Measurements from ENCODE around the gene ATP9B.

ATP9B gene

DNA sequence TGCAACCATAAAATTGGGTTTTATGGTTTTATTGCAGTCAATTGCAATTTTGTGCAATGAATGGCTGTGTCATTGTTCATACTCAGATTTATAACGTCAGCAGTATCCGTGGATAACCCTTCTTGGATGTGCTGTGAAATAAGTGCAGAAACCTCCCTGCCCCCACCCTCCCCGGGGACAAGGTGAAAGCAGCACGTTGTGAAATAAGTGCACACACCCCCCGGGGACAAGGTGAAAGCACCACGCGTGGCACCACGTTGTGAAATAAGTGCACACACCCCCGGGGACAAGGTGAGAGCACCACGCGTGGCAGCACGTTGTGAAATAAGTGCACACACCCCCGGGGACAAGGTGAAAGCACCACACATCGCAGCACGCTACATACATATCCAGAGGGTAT is 232.9 kb downstream of the ATP9B start:
- DNase-seq (ENCODE audit: insufficient read length, low spot score) (no peak), FAIRE-seq (no peak)
- no peak for TF ChIP-seq PAX5 (IDR thresholded peaks at IDR 0.05; ENCODE audit: insufficient read depth, low read length, severe bottlenecking)
- TF ChIP-seq TAF1 (IDR thresholded peaks at IDR 0.05; ENCODE audit: low read depth, low read length) = no peak
- TF ChIP-seq POLR2AphosphoS5 (IDR thresholded peaks at IDR 0.05; ENCODE audit: low read depth, low read length) = no peak
- TF ChIP-seq POU2F2 (IDR thresholded peaks at IDR 0.05; ENCODE audit: low read depth, low read length) = no peak
- TF ChIP-seq POLR2A (IDR thresholded peaks at IDR 0.05; ENCODE audit: low read depth, low read length) = no peak
- no peak for TF ChIP-seq SPI1 (IDR thresholded peaks at IDR 0.05; ENCODE audit: low read depth, low read length)

DNA sequence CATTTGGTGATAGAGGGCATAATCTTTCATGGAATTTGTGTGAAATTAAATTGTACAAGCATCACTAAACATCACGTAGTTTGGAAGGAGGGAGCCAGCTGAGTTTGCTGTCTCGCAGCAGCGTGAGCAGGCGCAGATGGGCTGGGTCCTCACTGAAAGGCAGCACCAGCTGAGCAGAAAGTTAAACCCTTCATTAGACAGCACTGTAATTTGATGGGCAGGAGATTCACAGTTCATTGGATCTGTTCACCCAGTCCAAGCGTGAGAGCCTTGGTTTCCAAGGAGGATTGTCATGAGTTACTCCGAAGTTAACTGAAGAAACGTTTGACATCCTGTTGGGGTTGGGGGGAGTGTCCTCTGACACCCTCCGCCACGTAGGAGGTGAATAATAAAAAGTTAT is 236.7 kb downstream of the ATP9B start:
- TF ChIP-seq POU2F2 (IDR thresholded peaks at IDR 0.05; ENCODE audit: low read depth, low read length) = no peak
- TF ChIP-seq POLR2AphosphoS5 (IDR thresholded peaks at IDR 0.05; ENCODE audit: low read depth, low read length) = no peak
- no peak for TF ChIP-seq TAF1 (IDR thresholded peaks at IDR 0.05; ENCODE audit: low read depth, low read length)
- TF ChIP-seq SPI1 (IDR thresholded peaks at IDR 0.05; ENCODE audit: low read depth, low read length) = no peak
- TF ChIP-seq PAX5 (IDR thresholded peaks at IDR 0.05; ENCODE audit: insufficient read depth, low read length, severe bottlenecking) = no peak
- no peak for TF ChIP-seq POLR2A (IDR thresholded peaks at IDR 0.05; ENCODE audit: low read depth, low read length)
- FAIRE-seq (no peak), DNase-seq (ENCODE audit: insufficient read length, low spot score) (no peak)

DNA sequence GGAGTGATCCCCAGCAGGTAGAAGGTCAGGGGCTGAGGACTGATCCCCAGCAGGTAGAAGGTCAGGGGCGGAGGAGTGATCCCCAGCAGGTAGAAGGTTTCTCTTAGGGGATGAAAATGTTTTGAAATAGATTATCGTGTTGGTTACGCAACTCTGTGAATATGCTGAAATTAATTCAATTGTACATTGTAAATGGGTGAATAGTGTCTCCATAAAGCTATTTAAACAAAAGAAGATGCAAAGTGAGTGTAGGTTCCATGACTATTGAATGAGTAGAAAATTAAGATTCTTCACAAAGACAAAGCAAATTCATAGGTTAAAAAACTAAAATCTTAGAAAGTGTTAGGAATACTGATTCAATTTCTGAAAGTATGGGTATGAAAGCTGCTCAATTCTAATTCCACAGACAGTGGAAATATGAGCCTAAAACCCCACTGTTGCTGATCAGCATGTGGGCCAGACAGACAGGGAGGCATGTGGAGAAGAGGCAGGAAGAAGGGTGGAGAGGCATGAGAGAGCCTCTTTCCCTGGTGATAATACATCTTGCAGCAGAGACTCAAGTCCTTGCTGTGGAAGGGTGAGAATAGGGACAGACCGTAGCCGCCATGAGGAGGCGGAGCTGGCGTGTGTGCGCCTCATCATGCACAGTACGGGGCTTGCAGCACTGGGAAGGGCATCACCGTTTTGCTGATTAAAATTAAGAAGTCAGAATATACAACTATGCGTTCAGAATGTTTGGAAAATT is 240.6 kb downstream of the ATP9B start:
- FAIRE-seq (no peak), DNase-seq (ENCODE audit: insufficient read length, low spot score) (no peak)
- TF ChIP-seq PAX5 (IDR thresholded peaks at IDR 0.05; ENCODE audit: insufficient read depth, low read length, severe bottlenecking) (no peak), TAF1 (IDR thresholded peaks at IDR 0.05; ENCODE audit: low read depth, low read length) (no peak), SPI1 (IDR thresholded peaks at IDR 0.05; ENCODE audit: low read depth, low read length) (no peak), POLR2A (IDR thresholded peaks at IDR 0.05; ENCODE audit: low read depth, low read length) (no peak), POU2F2 (IDR thresholded peaks at IDR 0.05; ENCODE audit: low read depth, low read length) (no peak), POLR2AphosphoS5 (IDR thresholded peaks at IDR 0.05; ENCODE audit: low read depth, low read length) (no peak)

DNA sequence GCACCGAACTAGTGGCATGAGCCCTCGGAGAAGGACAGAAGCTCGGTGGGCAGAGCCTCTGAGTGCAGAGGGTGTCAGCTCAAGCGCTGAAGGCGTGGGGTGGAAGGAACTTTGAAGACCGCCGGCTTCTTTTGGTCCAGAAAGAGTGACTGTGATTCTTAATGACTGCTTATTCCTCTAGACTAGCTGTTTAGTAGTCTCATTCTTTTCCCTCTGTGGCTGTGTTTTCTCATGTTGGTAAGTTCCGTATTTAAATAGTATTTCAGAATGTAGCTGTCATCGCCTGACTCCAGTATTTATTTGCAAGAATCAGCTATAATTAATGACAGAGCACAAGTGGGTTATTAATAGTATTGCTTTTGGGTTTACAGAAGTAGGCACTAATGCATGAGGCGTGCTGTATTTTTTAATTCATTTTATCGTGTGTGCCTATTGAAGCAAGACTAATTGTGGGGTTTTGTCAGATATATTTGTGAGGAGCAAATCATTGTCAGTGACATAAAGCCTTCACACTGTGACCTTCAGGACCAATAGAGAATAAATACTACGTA is 245.7 kb downstream of the ATP9B start:
- FAIRE-seq (no peak), DNase-seq (ENCODE audit: insufficient read length, low spot score) (no peak)
- TF ChIP-seq PAX5 (IDR thresholded peaks at IDR 0.05; ENCODE audit: insufficient read depth, low read length, severe bottlenecking) (no peak), POU2F2 (IDR thresholded peaks at IDR 0.05; ENCODE audit: low read depth, low read length) (no peak)

DNA sequence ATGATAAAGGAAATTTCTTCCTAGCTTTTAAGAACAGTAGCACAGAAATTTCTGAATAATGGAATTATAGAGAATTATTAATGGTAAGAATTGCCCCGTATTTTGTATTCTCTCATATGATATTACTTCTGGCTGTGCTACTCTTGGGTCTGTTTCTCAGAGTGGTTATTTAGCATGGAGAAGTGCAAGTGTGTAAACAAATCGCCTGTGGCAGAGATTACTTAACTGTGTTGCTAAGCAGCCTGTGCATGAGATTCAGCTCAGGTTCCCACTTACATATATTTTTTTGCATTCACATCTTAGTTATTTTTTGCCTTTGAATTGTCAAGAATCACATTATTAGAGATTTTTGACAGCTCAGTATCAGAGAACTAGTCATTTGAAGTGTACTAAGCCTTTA is 246.4 kb downstream of the ATP9B start:
- no peak for TF ChIP-seq POLR2AphosphoS5 (IDR thresholded peaks at IDR 0.05; ENCODE audit: low read depth, low read length)
- no peak for TF ChIP-seq SPI1 (IDR thresholded peaks at IDR 0.05; ENCODE audit: low read depth, low read length)
- TF ChIP-seq POLR2A (IDR thresholded peaks at IDR 0.05; ENCODE audit: low read depth, low read length) = no peak
- no peak for TF ChIP-seq POU2F2 (IDR thresholded peaks at IDR 0.05; ENCODE audit: low read depth, low read length)
- TF ChIP-seq TAF1 (IDR thresholded peaks at IDR 0.05; ENCODE audit: low read depth, low read length) = no peak
- FAIRE-seq (no peak), DNase-seq (ENCODE audit: insufficient read length, low spot score) (no peak)

DNA sequence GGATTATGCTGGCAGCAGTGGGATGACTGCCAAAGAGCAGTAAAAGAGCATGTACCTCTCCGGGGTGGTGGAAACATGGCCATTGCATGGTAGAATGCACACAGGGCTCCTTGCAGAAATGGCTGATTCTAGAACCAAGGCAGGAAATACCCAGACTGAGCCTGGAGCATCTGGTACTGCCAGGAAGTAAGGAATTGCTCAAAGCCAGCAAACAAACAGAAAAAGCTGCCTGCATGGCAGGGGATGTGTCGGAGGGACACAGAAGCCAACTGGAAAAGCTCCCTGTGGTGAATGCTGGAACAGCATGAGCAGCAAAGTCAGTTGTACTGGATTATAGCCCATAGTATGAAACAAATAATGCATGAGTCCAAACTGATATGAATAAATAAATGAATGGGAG is 248.5 kb downstream of the ATP9B start:
- TF ChIP-seq TAF1 (IDR thresholded peaks at IDR 0.05; ENCODE audit: low read depth, low read length) (no peak), POLR2A (IDR thresholded peaks at IDR 0.05; ENCODE audit: low read depth, low read length) (no peak), POLR2AphosphoS5 (IDR thresholded peaks at IDR 0.05; ENCODE audit: low read depth, low read length) (no peak), PAX5 (IDR thresholded peaks at IDR 0.05; ENCODE audit: insufficient read depth, low read length, severe bottlenecking) (no peak), SPI1 (IDR thresholded peaks at IDR 0.05; ENCODE audit: low read depth, low read length) (no peak), POU2F2 (IDR thresholded peaks at IDR 0.05; ENCODE audit: low read depth, low read length) (no peak)
- FAIRE-seq = no peak
- no peak for DNase-seq (ENCODE audit: insufficient read length, low spot score)

DNA sequence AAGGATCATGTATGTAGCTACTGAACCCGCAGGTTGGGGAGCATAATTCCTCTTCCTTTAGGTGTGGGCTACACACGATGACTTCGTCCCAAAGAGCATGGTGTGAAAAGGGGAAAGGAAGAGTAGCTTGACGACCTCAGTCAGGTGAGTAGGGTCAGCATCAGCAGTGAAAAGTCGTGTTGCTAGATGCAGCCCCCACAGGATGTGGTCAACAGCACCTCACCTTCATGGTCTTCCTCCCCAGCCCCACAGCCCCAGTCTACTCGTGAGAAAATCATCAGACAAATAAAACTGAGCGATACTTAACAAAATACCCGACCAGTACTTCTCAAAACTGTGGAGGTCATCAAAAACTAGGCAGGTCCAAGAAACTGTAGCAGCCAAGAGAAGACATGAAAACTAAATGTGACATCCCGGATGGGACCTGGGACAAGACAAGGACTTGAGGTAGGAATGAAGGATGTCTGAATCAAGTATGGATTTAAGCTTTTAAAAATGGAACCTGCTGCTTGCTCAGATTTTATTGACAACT is 249.0 kb downstream of the ATP9B start:
- peak; percentile 16 for FAIRE-seq
- DNase-seq (ENCODE audit: insufficient read length, low spot score) = no peak
- TF ChIP-seq PAX5 (IDR thresholded peaks at IDR 0.05; ENCODE audit: insufficient read depth, low read length, severe bottlenecking) = no peak
- TF ChIP-seq POLR2AphosphoS5 (IDR thresholded peaks at IDR 0.05; ENCODE audit: low read depth, low read length) = no peak
- no peak for TF ChIP-seq SPI1 (IDR thresholded peaks at IDR 0.05; ENCODE audit: low read depth, low read length)
- TF ChIP-seq POLR2A (IDR thresholded peaks at IDR 0.05; ENCODE audit: low read depth, low read length) = no peak
- no peak for TF ChIP-seq TAF1 (IDR thresholded peaks at IDR 0.05; ENCODE audit: low read depth, low read length)

DNA sequence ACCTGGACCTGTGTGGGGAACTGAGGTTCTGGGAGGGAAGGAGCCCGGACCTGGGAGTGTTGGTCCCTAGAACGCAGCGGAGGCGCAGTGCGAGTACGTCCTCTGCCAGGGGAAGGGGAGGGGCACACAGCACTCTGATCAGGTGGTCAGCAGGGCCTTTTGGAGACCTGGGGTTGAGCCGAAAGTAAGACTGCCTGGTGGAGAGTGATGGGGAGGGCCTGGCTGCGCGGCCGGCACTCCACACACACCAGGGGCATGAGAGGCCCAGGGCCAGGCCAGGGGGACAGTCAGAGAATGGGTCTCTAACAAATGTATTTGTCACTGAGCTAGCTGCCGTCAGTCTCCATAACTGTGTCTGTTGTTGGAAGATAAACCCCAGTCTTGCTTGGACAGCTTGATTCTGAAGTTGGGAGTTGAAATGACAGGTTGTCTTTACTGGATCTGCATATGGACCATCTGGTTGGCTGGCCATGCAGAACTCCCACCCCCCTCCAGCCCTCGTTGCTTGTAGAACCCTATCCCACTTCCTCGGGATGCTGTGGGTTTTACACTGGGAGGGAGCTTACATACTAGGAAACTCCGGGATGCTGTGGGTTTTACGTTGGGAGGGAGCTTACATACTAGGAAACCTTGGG is 251.1 kb downstream of the ATP9B start:
- FAIRE-seq (no peak), DNase-seq (ENCODE audit: insufficient read length, low spot score) (no peak)
- no peak for TF ChIP-seq PAX5 (IDR thresholded peaks at IDR 0.05; ENCODE audit: insufficient read depth, low read length, severe bottlenecking)
- TF ChIP-seq POLR2AphosphoS5 (IDR thresholded peaks at IDR 0.05; ENCODE audit: low read depth, low read length) = no peak
- no peak for TF ChIP-seq SPI1 (IDR thresholded peaks at IDR 0.05; ENCODE audit: low read depth, low read length)
- TF ChIP-seq TAF1 (IDR thresholded peaks at IDR 0.05; ENCODE audit: low read depth, low read length) = no peak
- TF ChIP-seq POU2F2 (IDR thresholded peaks at IDR 0.05; ENCODE audit: low read depth, low read length) = no peak
- no peak for TF ChIP-seq POLR2A (IDR thresholded peaks at IDR 0.05; ENCODE audit: low read depth, low read length)

DNA sequence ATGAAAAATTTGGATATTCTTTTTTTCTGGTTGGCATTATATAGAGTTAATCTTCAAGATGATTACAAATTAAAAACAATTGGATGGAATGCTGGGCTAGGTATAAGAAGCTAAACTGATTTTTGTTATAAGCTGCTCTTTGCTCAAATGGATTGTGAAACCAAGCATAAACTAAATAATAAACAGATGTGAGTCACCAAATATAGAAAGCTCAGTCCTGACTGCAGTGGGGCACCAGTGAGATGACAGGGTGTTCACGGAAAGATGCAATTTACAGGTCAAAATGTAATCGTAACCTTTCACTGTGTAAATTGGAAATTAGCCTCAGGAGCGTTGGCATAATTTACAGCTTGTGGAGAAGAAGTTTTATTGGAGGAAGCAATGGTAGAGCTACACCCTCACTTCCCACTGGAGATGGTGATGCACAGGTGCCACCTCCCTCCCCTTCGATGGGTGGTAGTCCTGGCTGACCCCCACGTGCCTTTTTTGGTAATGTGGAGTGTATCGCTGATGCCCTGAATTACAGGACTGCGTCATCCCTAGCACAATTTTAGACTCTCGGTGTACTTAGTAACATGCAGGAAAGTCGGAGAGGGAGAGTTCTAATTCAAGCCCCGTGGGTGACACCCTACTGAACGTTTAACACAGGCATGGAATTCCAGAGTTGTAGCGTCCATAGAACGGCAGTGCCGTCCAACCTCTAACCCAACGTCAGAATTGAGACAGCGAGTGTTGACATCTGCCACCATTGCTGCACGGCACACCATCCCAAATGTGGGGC is 252.6 kb downstream of the ATP9B start:
- TF ChIP-seq POLR2A (IDR thresholded peaks at IDR 0.05; ENCODE audit: low read depth, low read length) = no peak
- no peak for TF ChIP-seq POU2F2 (IDR thresholded peaks at IDR 0.05; ENCODE audit: low read depth, low read length)
- no peak for TF ChIP-seq POLR2AphosphoS5 (IDR thresholded peaks at IDR 0.05; ENCODE audit: low read depth, low read length)
- no peak for DNase-seq (ENCODE audit: insufficient read length, low spot score)
- FAIRE-seq = no peak

Data from GM12891 (cell line).